RWPE2 (cell line): ENCODE data around the gene SKI.
A peak's percentile ranks its signal among the peaks of the same experiment; 100 is the strongest.

Source experiments
- ATAC-seq: fragments of 200-7000 bp; cut with Tn5 transposase; 3 replicates; pipeline ENCODE4 v1.9.1; 2021; ENCODE audit warnings: low read depth
- DNase-seq: peaks from one replicate; pipeline ENCODE4 v3.0.0-alpha.2; 2020; ENCODE audit warnings: low spot score
- H3K27ac ChIP-seq: fragments of 450-650 bp; 2 replicates; pipeline ENCODE4 v1.5.1; 2017; ENCODE audit warnings: mild to moderate bottlenecking; ENCODE audit not compliant: poor library complexity, severe bottlenecking
- H3K27me3 ChIP-seq: fragments of 250-450 bp; sonication (Bioruptor Pico); 2 replicates; pipeline ENCODE4 v1.5.1; 2021; ENCODE audit warnings: mild to moderate bottlenecking, moderate library complexity; ENCODE audit not compliant: insufficient read depth, poor library complexity, severe bottlenecking
- H3K36me3 ChIP-seq: fragments of 250-450 bp; sonication (Bioruptor Pico); 2 replicates; pipeline ENCODE4 v1.5.1; 2020; ENCODE audit warnings: low read depth, mild to moderate bottlenecking, moderate library complexity
- H3K4me1 ChIP-seq: fragments of 250-450 bp; sonication (Bioruptor Pico); 2 replicates; pipeline ENCODE4 v1.5.1; 2021; ENCODE audit warnings: mild to moderate bottlenecking, moderate library complexity; ENCODE audit not compliant: insufficient read depth, poor library complexity, severe bottlenecking
- H3K4me3 ChIP-seq: fragments of 250-450 bp; sonication (Bioruptor Pico); 2 replicates; pipeline ENCODE4 v1.5.1; 2021; ENCODE audit warnings: mild to moderate bottlenecking, moderate library complexity; ENCODE audit not compliant: severe bottlenecking
- H3K9me3 ChIP-seq: fragments of 250-450 bp; sonication (Bioruptor Pico); 2 replicates; pipeline ENCODE4 v1.5.1; 2021; ENCODE audit warnings: mild to moderate bottlenecking, moderate library complexity; ENCODE audit not compliant: severe bottlenecking
- CTCF ChIP-seq: fragments of 450-650 bp; IDR thresholded peaks from one replicate; pipeline ENCODE4 v1.5.1; 2017; ENCODE audit warnings: mild to moderate bottlenecking, moderate library complexity; ENCODE audit not compliant: poor library complexity, severe bottlenecking

The SKI gene

DNA sequence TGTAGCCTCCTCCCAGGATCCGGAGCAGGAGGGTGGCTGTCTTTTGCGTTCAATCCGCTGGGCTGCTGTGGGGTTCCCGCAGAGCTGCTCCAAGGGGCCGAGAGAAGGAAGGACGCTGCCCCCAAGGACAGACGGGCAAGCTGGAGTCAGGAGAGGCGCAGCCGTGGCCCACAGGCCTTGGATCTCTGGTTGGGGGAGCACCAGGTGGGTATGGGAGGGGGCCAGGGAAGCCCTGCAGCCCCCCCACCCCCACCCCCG, 15.9 kb upstream of the SKI start:
- DNase-seq: no peak
- H3K9me3 ChIP-seq: no peaks in the 10 kb centered on the region
- H3K4me1 ChIP-seq: peaks cover 23% of the 10 kb centered on the region
- peak overlapping the region; percentile 84 for H3K27ac ChIP-seq
- no peaks in the 10 kb centered on the region for H3K27me3 ChIP-seq
- no peaks in the 10 kb centered on the region for H3K36me3 ChIP-seq
- ATAC-seq: no peak
- no peak overlapping the region for H3K4me3 ChIP-seq
- TF ChIP-seq CTCF: no peak

DNA sequence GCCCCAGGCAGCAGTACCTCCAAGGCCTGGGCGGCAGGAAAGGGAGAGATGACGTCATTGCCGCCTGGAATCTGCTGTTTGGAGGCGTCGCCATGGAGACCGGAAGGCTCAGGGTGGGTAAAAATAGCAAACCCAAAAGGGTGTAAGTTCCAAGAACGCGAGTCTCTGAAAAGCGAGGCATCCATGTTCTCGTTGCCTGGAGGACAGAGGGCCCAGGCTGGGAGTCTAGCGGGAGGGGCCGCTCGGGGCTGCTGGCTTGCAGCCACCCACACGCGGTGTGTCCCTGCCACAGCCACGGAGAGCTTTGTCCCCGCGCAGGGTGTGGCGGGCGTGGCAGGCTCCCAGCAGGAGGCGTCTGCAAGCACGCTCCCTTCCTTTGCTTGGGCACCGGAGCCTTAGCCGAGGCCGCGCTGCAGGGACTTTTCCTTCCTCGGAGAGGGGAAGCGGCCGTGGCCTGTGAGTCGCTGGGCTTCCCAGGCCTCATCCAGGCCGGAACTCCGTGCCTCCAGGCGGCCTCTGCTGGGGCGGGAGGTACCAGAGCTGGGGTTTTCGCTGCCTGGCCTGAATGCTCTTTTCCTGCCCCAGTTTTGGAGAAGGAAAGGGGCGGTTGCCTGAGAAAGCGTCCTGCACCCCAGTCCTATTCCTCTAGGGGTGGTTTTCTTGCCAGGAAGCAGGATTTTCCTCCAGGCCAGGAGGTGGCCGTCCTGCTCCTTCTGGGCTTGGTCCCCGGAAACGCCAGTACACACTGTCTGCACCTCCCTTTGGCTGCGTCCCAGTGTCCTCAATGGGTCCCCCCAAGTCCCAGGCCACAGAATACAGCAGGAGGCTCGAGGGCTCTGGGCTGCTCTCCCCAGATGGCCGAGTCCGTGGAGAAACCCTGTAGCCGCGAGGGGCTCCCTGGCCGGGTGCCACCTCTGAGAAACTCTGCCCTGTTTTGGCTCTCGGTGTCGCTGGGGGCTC, 15.3 kb upstream of the SKI start:
- Histone ChIP-seq H3K4me1 (peaks cover 21% of the 10 kb centered on the region), H3K27me3 (no peaks in the 10 kb centered on the region), H3K9me3 (no peaks in the 10 kb centered on the region), H3K36me3 (no peaks in the 10 kb centered on the region), H3K27ac (peak overlapping the region; percentile 84), H3K4me3 (no peak overlapping the region)
- TF ChIP-seq CTCF: peak; percentile 58
- ATAC-seq (peak; percentile 31), DNase-seq (peak; percentile 92)

GRCh38 chr1:2213576-2214505, 14.3 kb upstream of the SKI start:
- H3K27ac ChIP-seq: peak overlapping the region; percentile 84
- ATAC-seq (no peak), DNase-seq (no peak)
- no peak overlapping the region for H3K4me3 ChIP-seq
- H3K9me3 ChIP-seq: no peaks in the 10 kb centered on the region
- H3K4me1 ChIP-seq: peaks cover 11% of the 10 kb centered on the region
- no peaks in the 10 kb centered on the region for H3K36me3 ChIP-seq
- no peaks in the 10 kb centered on the region for H3K27me3 ChIP-seq
- no peak for TF ChIP-seq CTCF

GRCh38 chr1:2214541-2215241, 13.4 kb upstream of the SKI start:
- Histone ChIP-seq H3K36me3 (no peaks in the 10 kb centered on the region), H3K4me1 (peaks cover 10% of the 10 kb centered on the region), H3K27me3 (no peaks in the 10 kb centered on the region), H3K9me3 (no peaks in the 10 kb centered on the region), H3K27ac (no peak overlapping the region), H3K4me3 (no peak overlapping the region)
- ATAC-seq (no peak), DNase-seq (no peak)
- no peak for TF ChIP-seq CTCF
